HEK293 (cell line): ENCODE measurements around the gene CCNT1.

Source experiments
- BCL11A ChIP-seq: fragments of 450-650 bp; formaldehyde crosslinking; IDR thresholded peaks from 2 replicates; pipeline ENCODE4 v1.5.1; 2016; ENCODE audit warnings: low read depth, missing biosample characterization, missing genetic modification characterization
- GLI4 ChIP-seq: fragments of 450-650 bp; formaldehyde crosslinking; IDR thresholded peaks from 2 replicates; pipeline ENCODE4 v1.5.1; 2016; ENCODE audit warnings: missing biosample characterization, missing genetic modification characterization
- GLIS1 ChIP-seq: fragments of 450-650 bp; formaldehyde crosslinking; IDR thresholded peaks from 2 replicates; pipeline ENCODE4 v1.5.1; 2016; ENCODE audit warnings: missing biosample characterization, missing genetic modification characterization
- HOXA7 ChIP-seq: sonication (generic); formaldehyde crosslinking; IDR thresholded peaks from 2 replicates; pipeline ENCODE4 v1.8.1; 2022; ENCODE audit warnings: missing genetic modification reagents, borderline replicate concordance
- MEIS1 ChIP-seq: sonication (generic); formaldehyde crosslinking; IDR thresholded peaks from 2 replicates; pipeline ENCODE4 v1.8.1; 2022; ENCODE audit warnings: missing genetic modification reagents, mild to moderate bottlenecking, borderline replicate concordance
- OSR2 ChIP-seq: fragments of 450-650 bp; formaldehyde crosslinking; IDR thresholded peaks from 2 replicates; pipeline ENCODE4 v1.5.1; 2016; ENCODE audit warnings: missing biosample characterization, missing genetic modification characterization
- PBX3 ChIP-seq: sonication (generic); formaldehyde crosslinking; IDR thresholded peaks from 2 replicates; pipeline ENCODE4 v1.8.1; 2022; ENCODE audit warnings: mild to moderate bottlenecking, moderate library complexity, missing genetic modification reagents
- PRDM1 ChIP-seq: fragments of 450-650 bp; formaldehyde crosslinking; IDR thresholded peaks from 2 replicates; pipeline ENCODE4; 2016; ENCODE audit warnings: missing biosample characterization, missing genetic modification characterization
- SCRT1 ChIP-seq: fragments of 450-650 bp; formaldehyde crosslinking; IDR thresholded peaks from 2 replicates; pipeline ENCODE4 v1.5.1; 2016; ENCODE audit warnings: missing biosample characterization, missing genetic modification characterization, borderline replicate concordance
- YY2 ChIP-seq: fragments of 450-650 bp; formaldehyde crosslinking; IDR thresholded peaks from 2 replicates; pipeline ENCODE4 v1.5.1; 2016; ENCODE audit warnings: missing biosample characterization, missing genetic modification characterization
- ZBTB1 ChIP-seq: fragments of 450-650 bp; formaldehyde crosslinking; IDR thresholded peaks from 2 replicates; pipeline ENCODE4 v1.5.1; 2016; ENCODE audit warnings: missing biosample characterization, missing genetic modification characterization
- ZBTB8A ChIP-seq: fragments of 450-650 bp; formaldehyde crosslinking; IDR thresholded peaks from 2 replicates; pipeline ENCODE4 v1.5.1; 2016; ENCODE audit warnings: missing biosample characterization, missing genetic modification characterization
- ZFHX2 ChIP-seq: fragments of 450-650 bp; formaldehyde crosslinking; conservative IDR thresholded peaks from 2 replicates; pipeline ENCODE4 v1.5.1; 2016; ENCODE audit warnings: missing biosample characterization, missing genetic modification characterization
- ZNF10 ChIP-seq: fragments of 450-650 bp; formaldehyde crosslinking; IDR thresholded peaks from 2 replicates; pipeline ENCODE4 v1.5.1; 2017; ENCODE audit warnings: missing biosample characterization, missing genetic modification characterization
- ZNF138 ChIP-seq: fragments of 450-650 bp; formaldehyde crosslinking; IDR thresholded peaks from 2 replicates; pipeline ENCODE4 v1.5.1; 2016; ENCODE audit warnings: missing biosample characterization, missing genetic modification characterization, borderline replicate concordance
- ZNF140 ChIP-seq: fragments of 450-650 bp; formaldehyde crosslinking; IDR thresholded peaks from 2 replicates; pipeline ENCODE4 v1.5.1; 2016; ENCODE audit warnings: missing biosample characterization, missing genetic modification characterization
- ZNF169 ChIP-seq: fragments of 450-650 bp; formaldehyde crosslinking; IDR thresholded peaks from 2 replicates; pipeline ENCODE4 v1.5.1; 2016; ENCODE audit warnings: missing biosample characterization, missing genetic modification characterization
- ZNF23 ChIP-seq: fragments of 450-650 bp; formaldehyde crosslinking; IDR thresholded peaks from 2 replicates; pipeline ENCODE4 v1.5.1; 2016; ENCODE audit warnings: missing biosample characterization, missing genetic modification characterization, borderline replicate concordance
- ZNF311 ChIP-seq: fragments of 450-650 bp; formaldehyde crosslinking; IDR thresholded peaks from 2 replicates; pipeline ENCODE4 v1.5.1; 2017; ENCODE audit warnings: missing biosample characterization, missing genetic modification characterization, borderline replicate concordance
- ZNF324 ChIP-seq: fragments of 450-650 bp; formaldehyde crosslinking; IDR thresholded peaks from 2 replicates; pipeline ENCODE4 v1.5.1; 2016; ENCODE audit warnings: missing biosample characterization, missing genetic modification characterization
- ZNF341 ChIP-seq: fragments of 450-650 bp; formaldehyde crosslinking; IDR thresholded peaks from 2 replicates; pipeline ENCODE4; 2016; ENCODE audit warnings: low read depth, missing biosample characterization, missing genetic modification characterization
- ZNF394 ChIP-seq: fragments of 450-650 bp; formaldehyde crosslinking; IDR thresholded peaks from 2 replicates; pipeline ENCODE4 v1.5.1; 2016; ENCODE audit warnings: missing biosample characterization, missing genetic modification characterization, mild to moderate bottlenecking, moderate library complexity, borderline replicate concordance
- ZNF510 ChIP-seq: fragments of 450-650 bp; formaldehyde crosslinking; IDR thresholded peaks from 2 replicates; pipeline ENCODE4 v1.5.1; 2018; ENCODE audit warnings: mild to moderate bottlenecking, missing genetic modification characterization, missing biosample characterization; ENCODE audit not compliant: insufficient replicate concordance
- ZNF518A ChIP-seq: fragments of 450-650 bp; formaldehyde crosslinking; conservative IDR thresholded peaks from 2 replicates; pipeline ENCODE4 v1.5.1; 2016; ENCODE audit warnings: low read depth, missing biosample characterization, missing genetic modification characterization
- ZNF530 ChIP-seq: fragments of 450-650 bp; formaldehyde crosslinking; IDR thresholded peaks from 2 replicates; pipeline ENCODE4 v1.5.1; 2016; ENCODE audit warnings: low read depth, missing biosample characterization, missing genetic modification characterization
- ZNF776 ChIP-seq: fragments of 450-650 bp; formaldehyde crosslinking; IDR thresholded peaks from 2 replicates; pipeline ENCODE4 v1.5.0; 2017; ENCODE audit warnings: missing biosample characterization, missing genetic modification characterization, borderline replicate concordance
- ZNF777 ChIP-seq: fragments of 450-650 bp; formaldehyde crosslinking; IDR thresholded peaks from 2 replicates; pipeline ENCODE4 v1.5.1; 2017; ENCODE audit warnings: missing biosample characterization, missing genetic modification characterization, borderline replicate concordance
- ZNF791 ChIP-seq: fragments of 450-650 bp; formaldehyde crosslinking; IDR thresholded peaks from 2 replicates; pipeline ENCODE4 v1.5.1; 2016; ENCODE audit warnings: missing biosample characterization, missing genetic modification characterization
- ZSCAN23 ChIP-seq: fragments of 450-650 bp; formaldehyde crosslinking; IDR thresholded peaks from 2 replicates; pipeline ENCODE4 v1.5.1; 2016; ENCODE audit warnings: missing biosample characterization, missing genetic modification characterization
- ZSCAN5A ChIP-seq: fragments of 450-650 bp; formaldehyde crosslinking; IDR thresholded peaks from 2 replicates; pipeline ENCODE4 v1.5.1; 2016; ENCODE audit warnings: missing biosample characterization, missing genetic modification characterization
- TF ChIP-seq, protein P1 (sequence below): fragments of 450-650 bp; formaldehyde crosslinking; IDR thresholded peaks from 2 replicates; pipeline ENCODE4 v1.5.1; 2017; ENCODE audit warnings: missing biosample characterization, missing genetic modification characterization

The CCNT1 gene

GRCh38 chr12:48716493-48717251 lies at the start of gene CCNT1 (continued):
- TF ChIP-seq ZNF311 (tag by site-specific recombination), result no peak
- TF ChIP-seq ZNF510 (tag by site-specific recombination), result no peak
- peak; percentile 37; the same call in 1 of the 2 replicates for TF ChIP-seq OSR2 (tag by site-specific recombination)
- peak; percentile 96 for TF ChIP-seq ZNF518A (tag by site-specific recombination)
- TF ChIP-seq ZBTB1 (tag by site-specific recombination), result no peak; the same call in 1 of the 2 replicates
- peak; percentile 60; the same call in 1 of the 2 replicates for TF ChIP-seq GLI4 (tag by site-specific recombination)
- no peak for TF ChIP-seq PRDM1 (tag by site-specific recombination)
- TF ChIP-seq ZNF23 (tag by site-specific recombination), result no peak
- peak; percentile 72; the same call in 1 of the 2 replicates for TF ChIP-seq BCL11A (tag by site-specific recombination)
- peak; percentile 67 for TF ChIP-seq ZNF341 (tag by site-specific recombination)
- peak; percentile 82; the same call in 1 of the 2 replicates for TF ChIP-seq ZSCAN23 (tag by site-specific recombination)
- peak; percentile 56; the same call in 1 of the 2 replicates for TF ChIP-seq ZNF10 (tag by site-specific recombination)
- peak; percentile 95 for TF ChIP-seq ZNF324 (tag by site-specific recombination)
- TF ChIP-seq ZNF791 (tag by site-specific recombination), result no peak
- no peak for TF ChIP-seq ZNF138 (tag by site-specific recombination)
- TF ChIP-seq ZFHX2, result peak; percentile 98
- TF ChIP-seq ZNF169 (tag by site-specific recombination), result peak; percentile 53; the same call in 1 of the 2 replicates
- TF ChIP-seq, protein P1, sequence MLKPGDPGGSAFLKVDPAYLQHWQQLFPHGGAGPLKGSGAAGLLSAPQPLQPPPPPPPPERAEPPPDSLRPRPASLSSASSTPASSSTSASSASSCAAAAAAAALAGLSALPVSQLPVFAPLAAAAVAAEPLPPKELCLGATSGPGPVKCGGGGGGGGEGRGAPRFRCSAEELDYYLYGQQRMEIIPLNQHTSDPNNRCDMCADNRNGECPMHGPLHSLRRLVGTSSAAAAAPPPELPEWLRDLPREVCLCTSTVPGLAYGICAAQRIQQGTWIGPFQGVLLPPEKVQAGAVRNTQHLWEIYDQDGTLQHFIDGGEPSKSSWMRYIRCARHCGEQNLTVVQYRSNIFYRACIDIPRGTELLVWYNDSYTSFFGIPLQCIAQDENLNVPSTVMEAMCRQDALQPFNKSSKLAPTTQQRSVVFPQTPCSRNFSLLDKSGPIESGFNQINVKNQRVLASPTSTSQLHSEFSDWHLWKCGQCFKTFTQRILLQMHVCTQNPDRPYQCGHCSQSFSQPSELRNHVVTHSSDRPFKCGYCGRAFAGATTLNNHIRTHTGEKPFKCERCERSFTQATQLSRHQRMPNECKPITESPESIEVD (tag by site-specific recombination), result no peak
- TF ChIP-seq ZNF140, result no peak
- peak; percentile 77 for TF ChIP-seq YY2 (tag by site-specific recombination)
- no peak for TF ChIP-seq MEIS1 (CRISPR knock-in tag)
- TF ChIP-seq ZNF530 (tag by site-specific recombination), result no peak
- TF ChIP-seq SCRT1, result no peak
- peak; percentile 62; the same call in 1 of the 2 replicates for TF ChIP-seq ZSCAN5A
- peak; percentile 99 for TF ChIP-seq ZBTB8A (tag by site-specific recombination)
- peak; percentile 81; the same call in 1 of the 2 replicates for TF ChIP-seq ZNF394 (tag by site-specific recombination)
- peak; percentile 76 for TF ChIP-seq GLIS1
- TF ChIP-seq ZNF776 (tag by site-specific recombination), result no peak
- no peak for TF ChIP-seq PBX3 (CRISPR knock-in tag)
- TF ChIP-seq ZNF777 (tag by site-specific recombination), result no peak
- TF ChIP-seq HOXA7 (CRISPR knock-in tag), result no peak
